Gastrocnemius medialis (tissue), 4 donors: ENCODE measurements around the gene FNIP2.

ENCODE experiments used
- POLR2A ChIP-seq, 2 donors: fragments of 450-650 bp; IDR thresholded peaks; one replicate each; pipeline ENCODE4 v1.6.1; 2017; ENCODE audit warnings: antibody characterized with exemption in 2 of 2, mild to moderate bottlenecking in 2 of 2, moderate library complexity in 2 of 2
- TF ChIP-seq, protein P1 (sequence below), 5 experiments: fragments of 450-650 bp in 3 of 5; fragments of 200-600 bp in 2 of 5; sonication (generic) in 2 of 5; IDR thresholded peaks in 4 of 5; conservative IDR thresholded peaks in 1 of 5; 1 replicate in 4 of 5; 2 replicates in 1 of 5; pipeline ENCODE4 v1.5.1; 2016 to 2019; ENCODE audit warnings: antibody characterized with exemption in 5 of 5, mild to moderate bottlenecking in 3 of 5, moderate library complexity in 3 of 5

DNA sequence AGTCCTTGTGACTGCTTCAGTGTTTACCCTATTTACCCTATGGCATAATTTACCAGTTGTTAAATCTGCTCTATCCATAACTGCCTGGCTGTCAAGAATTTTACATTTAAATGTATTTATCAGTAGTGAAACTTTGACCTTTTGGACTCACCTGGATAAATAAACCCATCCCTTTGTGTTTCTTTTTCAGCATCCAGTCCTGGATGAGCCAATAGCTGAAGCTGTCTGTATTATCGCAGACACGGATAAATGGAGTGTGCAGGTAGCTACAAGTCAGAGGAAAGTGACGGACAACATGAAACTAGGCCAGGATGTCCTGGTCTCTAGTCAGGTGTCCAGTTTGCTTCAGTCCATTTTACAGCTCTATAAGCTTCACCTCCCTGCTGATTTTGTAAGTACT lies 122.4 kb downstream of the FNIP2 start:
- TF ChIP-seq, protein P1, sequence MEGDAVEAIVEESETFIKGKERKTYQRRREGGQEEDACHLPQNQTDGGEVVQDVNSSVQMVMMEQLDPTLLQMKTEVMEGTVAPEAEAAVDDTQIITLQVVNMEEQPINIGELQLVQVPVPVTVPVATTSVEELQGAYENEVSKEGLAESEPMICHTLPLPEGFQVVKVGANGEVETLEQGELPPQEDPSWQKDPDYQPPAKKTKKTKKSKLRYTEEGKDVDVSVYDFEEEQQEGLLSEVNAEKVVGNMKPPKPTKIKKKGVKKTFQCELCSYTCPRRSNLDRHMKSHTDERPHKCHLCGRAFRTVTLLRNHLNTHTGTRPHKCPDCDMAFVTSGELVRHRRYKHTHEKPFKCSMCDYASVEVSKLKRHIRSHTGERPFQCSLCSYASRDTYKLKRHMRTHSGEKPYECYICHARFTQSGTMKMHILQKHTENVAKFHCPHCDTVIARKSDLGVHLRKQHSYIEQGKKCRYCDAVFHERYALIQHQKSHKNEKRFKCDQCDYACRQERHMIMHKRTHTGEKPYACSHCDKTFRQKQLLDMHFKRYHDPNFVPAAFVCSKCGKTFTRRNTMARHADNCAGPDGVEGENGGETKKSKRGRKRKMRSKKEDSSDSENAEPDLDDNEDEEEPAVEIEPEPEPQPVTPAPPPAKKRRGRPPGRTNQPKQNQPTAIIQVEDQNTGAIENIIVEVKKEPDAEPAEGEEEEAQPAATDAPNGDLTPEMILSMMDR (IDR thresholded peaks at IDR 0.05 in 4 of 5, conservative IDR thresholded peaks at IDR 0.05 in 1 of 5) = no peak
- TF ChIP-seq POLR2A (IDR thresholded peaks at IDR 0.05) = no peak
